Osteocyte (in vitro differentiated cells): ENCODE results near the gene ACSS3. TPM values are rescaled to one million over a fixed set of nuclear protein-coding genes. Genes with fewer than 3 reads are reported as not detected.

Experiments
- DNase-seq: peaks from one replicate; pipeline ENCODE4 v3.0.0; 2021; ENCODE audit warnings: mixed read lengths; ENCODE audit not compliant: unreplicated experiment; ENCODE audit errors: extremely low spot score
- H3K27ac Mint-ChIP-seq: one replicate; pipeline ENCODE4 v1.8.0; 2021; ENCODE audit warnings: mild to moderate bottlenecking, mixed read lengths; ENCODE audit not compliant: unreplicated experiment
- H3K27me3 Mint-ChIP-seq: one replicate; pipeline ENCODE4 v1.8.0; 2021; ENCODE audit warnings: mixed read lengths; ENCODE audit not compliant: unreplicated experiment
- H3K36me3 Mint-ChIP-seq: one replicate; pipeline ENCODE4 v1.8.0; 2021; ENCODE audit warnings: mixed read lengths; ENCODE audit not compliant: unreplicated experiment
- H3K4me1 Mint-ChIP-seq: one replicate; pipeline ENCODE4 v1.8.0; 2021; ENCODE audit warnings: mixed read lengths; ENCODE audit not compliant: unreplicated experiment
- H3K4me3 Mint-ChIP-seq: one replicate; pipeline ENCODE4 v1.8.0; 2021; ENCODE audit warnings: mild to moderate bottlenecking, moderate library complexity, mixed read lengths; ENCODE audit not compliant: unreplicated experiment
- H3K9me3 Mint-ChIP-seq: one replicate; pipeline ENCODE4 v1.8.0; 2021; ENCODE audit warnings: mixed read lengths; ENCODE audit not compliant: unreplicated experiment
- total RNA-seq: library from RNA; stranded (reverse); gene quantifications from 2 replicates; pipeline ENCODE4 v1.2.1, GENCODE V29; 2021
- TF ChIP-seq, protein P1 (sequence below): fragments of 200-600 bp; sonication (generic); IDR thresholded peaks from 2 replicates; pipeline ENCODE4 v1.5.0; 2021; ENCODE audit warnings: antibody characterized with exemption, mild to moderate bottlenecking, moderate library complexity

Gene ACSS3
- total RNA-seq, 1 donor from 2014 or later = 5.6 TPM

DNA sequence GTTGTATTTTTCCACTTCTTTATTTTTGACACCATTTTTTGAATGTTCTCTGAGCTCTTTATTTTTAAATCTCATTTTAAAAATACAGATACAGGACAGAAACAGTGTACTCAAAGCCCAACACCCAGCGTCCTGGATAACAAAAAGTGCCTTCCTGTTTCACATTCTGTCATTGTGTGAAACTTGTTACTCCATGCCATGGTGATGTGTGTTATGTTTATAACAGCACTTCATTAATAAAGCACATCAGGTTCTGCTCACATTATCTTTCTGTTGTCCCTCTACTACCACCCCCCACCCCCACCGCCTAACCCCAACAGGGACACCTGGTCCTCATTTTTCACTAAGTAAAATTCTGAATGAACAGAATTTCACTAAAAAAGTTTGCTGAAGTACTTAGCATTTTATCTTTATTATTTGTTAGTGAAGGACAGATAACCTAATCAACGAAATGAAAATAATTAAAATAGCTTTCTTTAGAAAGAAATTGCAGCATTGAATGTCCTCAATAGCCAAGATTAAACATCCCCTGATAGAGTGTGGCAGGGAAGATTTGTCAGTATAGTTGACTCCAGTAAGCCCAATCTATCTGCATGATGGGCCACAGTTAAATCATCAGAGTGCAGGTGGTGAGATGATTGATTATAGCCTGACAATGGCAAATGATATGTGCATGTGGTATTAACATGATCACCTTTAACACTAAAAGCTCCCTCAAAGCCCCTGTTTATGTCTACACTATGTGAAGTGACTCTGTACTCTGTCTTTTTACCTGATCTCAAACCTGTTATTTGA, 153.9 kb downstream of the ACSS3 start:
- Mint-ChIP-seq H3K27me3 (peaks cover 3% of the 10 kb centered on the region), H3K4me3 (no peak overlapping the region), H3K4me1 (no peaks in the 10 kb centered on the region), H3K27ac (no peak overlapping the region), H3K36me3 (no peaks in the 10 kb centered on the region), H3K9me3 (no peaks in the 10 kb centered on the region)
- TF ChIP-seq, protein P1, sequence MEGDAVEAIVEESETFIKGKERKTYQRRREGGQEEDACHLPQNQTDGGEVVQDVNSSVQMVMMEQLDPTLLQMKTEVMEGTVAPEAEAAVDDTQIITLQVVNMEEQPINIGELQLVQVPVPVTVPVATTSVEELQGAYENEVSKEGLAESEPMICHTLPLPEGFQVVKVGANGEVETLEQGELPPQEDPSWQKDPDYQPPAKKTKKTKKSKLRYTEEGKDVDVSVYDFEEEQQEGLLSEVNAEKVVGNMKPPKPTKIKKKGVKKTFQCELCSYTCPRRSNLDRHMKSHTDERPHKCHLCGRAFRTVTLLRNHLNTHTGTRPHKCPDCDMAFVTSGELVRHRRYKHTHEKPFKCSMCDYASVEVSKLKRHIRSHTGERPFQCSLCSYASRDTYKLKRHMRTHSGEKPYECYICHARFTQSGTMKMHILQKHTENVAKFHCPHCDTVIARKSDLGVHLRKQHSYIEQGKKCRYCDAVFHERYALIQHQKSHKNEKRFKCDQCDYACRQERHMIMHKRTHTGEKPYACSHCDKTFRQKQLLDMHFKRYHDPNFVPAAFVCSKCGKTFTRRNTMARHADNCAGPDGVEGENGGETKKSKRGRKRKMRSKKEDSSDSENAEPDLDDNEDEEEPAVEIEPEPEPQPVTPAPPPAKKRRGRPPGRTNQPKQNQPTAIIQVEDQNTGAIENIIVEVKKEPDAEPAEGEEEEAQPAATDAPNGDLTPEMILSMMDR = no peak
- no peak for DNase-seq

DNA sequence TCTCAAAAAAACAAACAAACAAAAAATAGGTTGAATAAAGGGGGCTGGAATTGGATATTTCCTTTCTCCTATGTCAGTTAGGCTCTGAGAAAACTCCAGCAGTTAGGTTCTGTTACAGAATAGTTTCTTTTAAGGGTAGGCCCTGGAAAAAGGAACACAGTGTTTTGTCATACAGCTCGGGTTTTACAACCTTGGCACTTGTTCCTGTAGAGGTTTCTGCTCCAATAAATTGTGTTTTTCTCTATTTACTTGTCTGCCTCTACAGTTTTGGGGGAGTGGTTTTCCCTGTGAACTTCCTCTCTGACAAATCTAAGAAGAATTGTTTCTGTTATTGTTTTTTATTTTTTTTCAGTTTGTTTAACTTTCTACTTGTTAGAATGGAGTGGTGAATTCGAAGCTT, 167.6 kb downstream of the ACSS3 start:
- H3K27me3 Mint-ChIP-seq = no peaks in the 10 kb centered on the region
- TF ChIP-seq, protein P1 = no peak
- H3K4me3 Mint-ChIP-seq = no peak overlapping the region
- peaks cover 12% of the 10 kb centered on the region for H3K4me1 Mint-ChIP-seq
- H3K36me3 Mint-ChIP-seq = peaks cover 2% of the 10 kb centered on the region
- H3K27ac Mint-ChIP-seq = peak overlapping the region; percentile 46
- DNase-seq = no peak
- peaks cover 14% of the 10 kb centered on the region for H3K9me3 Mint-ChIP-seq

DNA sequence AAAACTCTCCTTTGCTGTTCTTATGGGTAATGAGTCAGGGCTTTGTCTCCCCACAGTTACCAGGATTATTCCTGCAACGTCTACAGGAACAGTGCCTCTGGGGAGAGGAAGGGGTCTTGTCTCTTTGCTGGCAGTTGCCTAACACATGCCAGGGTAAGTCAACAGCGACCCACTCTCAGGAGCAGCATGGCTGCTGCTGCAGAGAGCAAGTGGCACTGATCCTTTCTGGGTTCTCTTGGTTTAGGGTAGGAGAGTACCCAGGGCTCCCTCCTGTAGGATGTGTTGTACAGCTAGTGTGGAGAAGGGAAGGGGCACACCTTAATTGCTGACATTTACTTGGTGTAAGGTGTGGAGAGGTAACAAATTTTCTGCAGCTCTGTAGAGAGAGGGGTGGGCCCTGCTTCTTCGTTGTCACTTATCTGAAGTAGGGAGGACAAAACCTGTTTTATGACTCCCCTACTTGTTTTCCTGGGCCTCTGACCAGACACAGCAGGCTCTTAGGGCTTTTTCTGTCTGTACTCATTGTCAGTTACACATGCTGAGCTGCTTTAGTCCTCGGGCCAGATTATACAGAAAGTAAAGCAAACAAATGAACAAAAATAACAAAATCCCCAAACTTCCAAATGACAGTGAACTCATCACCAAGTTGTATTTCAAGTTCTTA, 168.2 kb downstream of the ACSS3 start:
- Mint-ChIP-seq H3K4me3 (no peak overlapping the region), H3K9me3 (peaks cover 14% of the 10 kb centered on the region), H3K36me3 (peaks cover 2% of the 10 kb centered on the region), H3K27ac (peak overlapping the region; percentile 46), H3K4me1 (peaks cover 12% of the 10 kb centered on the region), H3K27me3 (no peaks in the 10 kb centered on the region)
- DNase-seq = no peak
- TF ChIP-seq, protein P1 = no peak

DNA sequence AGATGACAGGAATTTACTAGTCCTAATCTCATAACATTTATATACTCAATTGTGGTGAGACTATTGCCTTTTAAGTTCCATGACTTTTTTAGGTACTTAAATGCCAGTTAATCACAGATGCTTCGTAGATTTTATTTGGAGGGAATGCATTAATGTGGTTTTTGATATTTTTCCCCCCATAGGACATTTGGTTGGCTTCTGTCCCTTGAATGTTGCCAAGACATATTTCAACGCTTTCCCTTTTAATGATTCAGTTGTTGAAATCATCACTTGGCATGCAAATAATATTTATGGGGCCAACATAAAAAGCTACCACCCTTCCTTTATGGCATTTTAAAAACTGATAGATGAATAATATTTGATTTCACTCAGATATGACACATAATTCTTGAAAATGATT, 172.1 kb downstream of the ACSS3 start:
- Mint-ChIP-seq H3K27ac (no peak overlapping the region), H3K27me3 (no peaks in the 10 kb centered on the region), H3K4me1 (peaks cover 12% of the 10 kb centered on the region), H3K36me3 (no peaks in the 10 kb centered on the region), H3K4me3 (no peak overlapping the region), H3K9me3 (no peaks in the 10 kb centered on the region)
- TF ChIP-seq, protein P1 = no peak
- DNase-seq = no peak

DNA sequence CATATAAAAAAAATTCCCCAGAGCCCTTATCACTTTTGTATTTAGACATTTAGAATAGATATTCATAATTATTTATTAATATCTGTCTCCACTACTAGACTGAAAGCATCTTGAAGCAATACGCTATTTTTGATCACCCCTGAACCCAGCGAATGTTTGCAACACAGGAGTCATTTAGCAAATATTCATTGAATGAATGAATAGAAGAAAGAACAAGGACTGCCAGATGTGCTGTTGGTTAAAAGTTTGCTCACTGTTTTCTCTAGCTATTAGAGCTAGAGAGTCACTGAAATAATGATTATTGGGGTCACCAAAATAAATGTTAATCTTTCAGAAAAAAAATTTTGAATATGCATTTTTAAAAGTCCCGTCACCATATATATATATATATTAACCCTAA, 174.3 kb downstream of the ACSS3 start:
- no peak for DNase-seq
- Mint-ChIP-seq H3K27me3 (no peaks in the 10 kb centered on the region), H3K36me3 (no peaks in the 10 kb centered on the region), H3K4me1 (peaks cover 5% of the 10 kb centered on the region), H3K27ac (no peak overlapping the region), H3K4me3 (no peak overlapping the region), H3K9me3 (no peaks in the 10 kb centered on the region)
- TF ChIP-seq, protein P1 = no peak
